H9 (cell line): Measurements from ENCODE around the gene EBNA1BP2. TPM values are rescaled to one million over a fixed set of nuclear protein-coding genes. Genes with fewer than 3 reads are reported as not detected.

Experiments used
- DNase-seq: peaks from one replicate; pipeline ENCODE4 v3.0.0-alpha.2; 2017
- H2AFZ ChIP-seq: one replicate; pipeline ENCODE4 v1.6.1; 2013; ENCODE audit warnings: mild to moderate bottlenecking, low read length, control low read depth, moderate library complexity
- H2AK5ac ChIP-seq: 2 replicates; pipeline ENCODE4 v1.6.1; 2013; ENCODE audit warnings: low read length, control low read depth, mixed read lengths; ENCODE audit not compliant: insufficient read length
- H2BK120ac ChIP-seq: one replicate; pipeline ENCODE4 v1.6.1; 2013; ENCODE audit warnings: low read depth, mild to moderate bottlenecking, low read length, control low read depth, inconsistent platforms; ENCODE audit not compliant: poor library complexity, severe bottlenecking
- H2BK12ac ChIP-seq: 2 replicates; pipeline ENCODE4 v1.6.1; 2013; ENCODE audit warnings: low read length, control low read depth, mixed read lengths, low read depth; ENCODE audit not compliant: insufficient read length
- H2BK15ac ChIP-seq: 2 replicates; pipeline ENCODE4 v1.6.1; 2013; ENCODE audit warnings: low read depth, low read length, control low read depth
- H2BK20ac ChIP-seq: one replicate; pipeline ENCODE4 v1.6.1; 2013; ENCODE audit warnings: low read depth, mild to moderate bottlenecking, low read length, control low read depth, inconsistent platforms; ENCODE audit not compliant: poor library complexity, severe bottlenecking
- H2BK5ac ChIP-seq: 2 replicates; pipeline ENCODE4 v1.6.1; 2013; ENCODE audit warnings: low read length, control low read depth, mixed read lengths; ENCODE audit not compliant: insufficient read length
- H3K14ac ChIP-seq: 2 replicates; pipeline ENCODE4 v1.6.1; 2013; ENCODE audit warnings: low read length, control low read depth; ENCODE audit not compliant: insufficient read depth
- H3K18ac ChIP-seq: 2 replicates; pipeline ENCODE4 v1.6.1; 2013; ENCODE audit warnings: low read depth, mild to moderate bottlenecking, mixed read lengths, low read length, control low read depth; ENCODE audit not compliant: insufficient read length
- H3K23ac ChIP-seq: 2 replicates; pipeline ENCODE4 v1.6.1; 2013; ENCODE audit warnings: low read length, control low read depth, mixed read lengths, low read depth; ENCODE audit not compliant: insufficient read length
- H3K23me2 ChIP-seq: 2 replicates; pipeline ENCODE4 v1.6.1; 2013; ENCODE audit warnings: low read depth, mild to moderate bottlenecking, mixed read lengths, low read length, control low read depth; ENCODE audit not compliant: insufficient read length, poor library complexity, severe bottlenecking
- H3K27ac ChIP-seq: 2 replicates; pipeline ENCODE4 v1.5.1; 2013; ENCODE audit warnings: low read length, control low read depth, mixed read lengths, low read depth; ENCODE audit not compliant: insufficient read length
- H3K27me3 ChIP-seq: 2 replicates; pipeline ENCODE4 v1.6.1; 2013; ENCODE audit warnings: low read length, control low read depth, inconsistent platforms; ENCODE audit not compliant: insufficient read depth
- H3K4ac ChIP-seq: 2 replicates; pipeline ENCODE4 v1.6.1; 2013; ENCODE audit warnings: low read depth, mild to moderate bottlenecking, control low read depth, inconsistent platforms, low read length, moderate library complexity
- H3K4me1 ChIP-seq: 2 replicates; pipeline ENCODE4 v1.6.1; 2013; ENCODE audit warnings: low read length, control low read depth, inconsistent platforms; ENCODE audit not compliant: insufficient read depth
- H3K4me2 ChIP-seq: 2 replicates; pipeline ENCODE4 v1.6.1; 2013; ENCODE audit warnings: low read length, control low read depth, mixed read lengths; ENCODE audit not compliant: insufficient read length, insufficient read depth
- H3K56ac ChIP-seq: 2 replicates; pipeline ENCODE4 v1.6.1; 2013; ENCODE audit warnings: low read depth, mild to moderate bottlenecking, mixed read lengths, low read length, control low read depth; ENCODE audit not compliant: insufficient read length
- H3K79me1 ChIP-seq: 2 replicates; pipeline ENCODE4 v1.6.1; 2013; ENCODE audit warnings: low read depth, mild to moderate bottlenecking, moderate library complexity, low read length, control low read depth, inconsistent platforms; ENCODE audit not compliant: insufficient read depth, poor library complexity, severe bottlenecking
- H3K79me2 ChIP-seq: 2 replicates; pipeline ENCODE4 v1.6.1; 2013; ENCODE audit warnings: low read length, control low read depth, inconsistent platforms; ENCODE audit not compliant: insufficient read depth
- H3K9ac ChIP-seq: 2 replicates; pipeline ENCODE4 v1.6.1; 2013; ENCODE audit warnings: low read length, control low read depth, mixed read lengths; ENCODE audit not compliant: insufficient read length; ENCODE audit errors: extremely low read depth
- H3K9me3 ChIP-seq: one replicate; pipeline ENCODE4 v1.6.1; 2013; ENCODE audit warnings: low read depth, low read length, inconsistent platforms; ENCODE audit not compliant: control insufficient read depth
- H3T11ph ChIP-seq: one replicate; pipeline ENCODE4 v1.6.1; 2013; ENCODE audit warnings: mild to moderate bottlenecking, low read length, control low read depth, inconsistent platforms
- H4K20me1 ChIP-seq: one replicate; pipeline ENCODE4 v1.6.1; 2013; ENCODE audit not compliant: control insufficient read depth, insufficient read length, insufficient read depth
- H4K5ac ChIP-seq: 2 replicates; pipeline ENCODE4 v1.6.1; 2013; ENCODE audit warnings: low read depth, mild to moderate bottlenecking, mixed read lengths, low read length, control low read depth; ENCODE audit not compliant: insufficient read length
- H4K8ac ChIP-seq: replicated peaks from 2 replicates; pipeline ENCODE4 v1.6.1; 2013; ENCODE audit warnings: low read length, control low read depth, mixed read lengths, low read depth; ENCODE audit not compliant: insufficient read length
- H4K91ac ChIP-seq: 2 replicates; pipeline ENCODE4 v1.6.1; 2013; ENCODE audit warnings: low read depth, mild to moderate bottlenecking, moderate library complexity, mixed read lengths, low read length, control low read depth; ENCODE audit not compliant: insufficient read length
- H3K27ac Mint-ChIP-seq, 3 experiments: 2 replicates in 2 of 3; 3 replicates in 1 of 3; pipeline ENCODE4 v1.8.0; 2020 to 2021; ENCODE audit warnings: mixed read lengths in 3 of 3, mild to moderate bottlenecking in 1 of 3, moderate library complexity in 1 of 3
- H3K27me3 Mint-ChIP-seq: 2 replicates; pipeline ENCODE4 v1.8.0; 2021; ENCODE audit warnings: low read depth, mild to moderate bottlenecking, moderate library complexity, mixed read lengths
- H3K36me3 Mint-ChIP-seq, 3 experiments: 2 replicates in 2 of 3; 3 replicates in 1 of 3; pipeline ENCODE4 v1.8.0; 2020 to 2021; ENCODE audit warnings: low read depth in 3 of 3, mixed read lengths in 3 of 3; ENCODE audit not compliant: insufficient read depth in 1 of 3
- H3K4me1 Mint-ChIP-seq, 2 experiments: 2 replicates each; pipeline ENCODE4 v1.8.0; 2020; ENCODE audit warnings: mixed read lengths in 2 of 2
- H3K4me3 Mint-ChIP-seq, 2 experiments: 2 replicates in 1 of 2; 3 replicates in 1 of 2; pipeline ENCODE4 v1.8.0; 2020 to 2021; ENCODE audit warnings: mild to moderate bottlenecking in 2 of 2, mixed read lengths in 2 of 2, moderate library complexity in 1 of 2
- H3K9me3 Mint-ChIP-seq, 2 experiments: 2 replicates in 1 of 2; 3 replicates in 1 of 2; pipeline ENCODE4 v1.8.0; 2020; ENCODE audit warnings: mild to moderate bottlenecking in 2 of 2, mixed read lengths in 2 of 2, moderate library complexity in 1 of 2
- CTCF ChIP-seq: fragments of 200-600 bp; sonication (generic); conservative IDR thresholded peaks from 3 replicates; pipeline ENCODE4 v1.8.0; 2021; ENCODE audit warnings: antibody characterized with exemption, mild to moderate bottlenecking
- WGBS: extraction: QIAGEN DNeasy Blood & Tissue Kit; methylation state at CpG from one replicate; pipeline ENCODE4 v1.1.7; 2013; ENCODE audit warnings: missing lambda C conversion rate, low lambda C conversion rate, mixed read lengths; ENCODE audit not compliant: insufficient read length; ENCODE audit errors: extremely low coverage; 5-methylcytosine and 5-hydroxymethylcytosine counted together
- total RNA-seq: library from RNA; stranded (reverse); gene quantifications from 2 replicates; pipeline ENCODE4 v1.2.1, GENCODE V29; 2021

Gene EBNA1BP2
- total RNA-seq, 1 experiment from 2014 or later: 84.7 TPM

- Mint-ChIP-seq H3K9me3 (peaks cover 3% of the 10 kb centered on the region in 2 experiments; a peak in 3 of 5 replicates), H3K27ac (no peak overlapping the region), H3K4me1 (peaks cover 28% of the 10 kb centered on the region in 2 experiments), H3K27me3 (peaks cover 17% of the 10 kb centered on the region), H3K36me3 (peaks cover 11 to 17% (median 14%) of the 10 kb centered on the region in 3 experiments), H3K4me3 (no peak overlapping the region)
- H2BK20ac ChIP-seq: no peak overlapping the region
- H3K56ac ChIP-seq: no peak overlapping the region
- no peak overlapping the region for H3K9ac ChIP-seq
- H3K9me3 ChIP-seq: no peaks in the 10 kb centered on the region
- H3K4ac ChIP-seq: no peak overlapping the region
- WGBS: no CpG with 5 or more reads among the region's 2 CpGs
- H2AFZ ChIP-seq: no peak overlapping the region
- H2BK5ac ChIP-seq: no peak overlapping the region
- no peak overlapping the region for H2BK12ac ChIP-seq
- H4K91ac ChIP-seq: no peak overlapping the region
- peaks cover 8% of the 10 kb centered on the region; the same call in 1 of the 2 replicates for H3K4me1 ChIP-seq
- no peak overlapping the region for H3K18ac ChIP-seq
- H3K27me3 ChIP-seq: no peaks in the 10 kb centered on the region; the same call in 1 of the 2 replicates
- no peak overlapping the region for H4K8ac ChIP-seq
- TF ChIP-seq CTCF: no peak
- H4K5ac ChIP-seq: no peak overlapping the region
- peaks cover 6% of the 10 kb centered on the region for H3K23me2 ChIP-seq
- no peak overlapping the region for H3K23ac ChIP-seq
- H2AK5ac ChIP-seq: no peak overlapping the region
- H3K79me2 ChIP-seq: peaks cover 5% of the 10 kb centered on the region; the same call in 1 of the 2 replicates
- H3T11ph ChIP-seq: no peak overlapping the region
- no peak overlapping the region for H3K14ac ChIP-seq
- H4K20me1 ChIP-seq: no peaks in the 10 kb centered on the region
- no peak overlapping the region for H2BK120ac ChIP-seq
- no peak overlapping the region for H3K27ac ChIP-seq
- H2BK15ac ChIP-seq: no peak overlapping the region
- no peaks in the 10 kb centered on the region for H3K79me1 ChIP-seq
- DNase-seq: no peak
- no peak overlapping the region for H3K4me2 ChIP-seq
These were observed 2.8 kb upstream of the EBNA1BP2 start for GRCh38 chr1:43174873-43175272.
